Suprapubic skin (tissue), 4 donors: ENCODE data around the gene GAN.

Experiments
- EP300 ChIP-seq: sonication (generic); formaldehyde crosslinking; IDR thresholded peaks from one replicate; pipeline ENCODE4 v1.6.1; 2017; ENCODE audit warnings: antibody characterized with exemption
- POLR2A ChIP-seq, 2 donors: fragments of 450-650 bp; IDR thresholded peaks; one replicate each; pipeline ENCODE4 v1.6.1; 2017; ENCODE audit warnings: antibody characterized with exemption in 2 of 2, mild to moderate bottlenecking in 2 of 2, moderate library complexity in 2 of 2
- POLR2AphosphoS5 ChIP-seq, 3 donors: sonication (generic); formaldehyde crosslinking; IDR thresholded peaks; one replicate each; pipeline ENCODE4 v1.6.1; 2017; ENCODE audit warnings: antibody characterized with exemption in 3 of 3
- TF ChIP-seq, protein P1 (sequence below), 2 donors: fragments of 200-600 bp in 1 of 2; fragments of 450-650 bp in 1 of 2; sonication (generic) in 1 of 2; IDR thresholded peaks; one replicate each; pipeline ENCODE4 v1.5.1; 2016 to 2019; ENCODE audit warnings: antibody characterized with exemption in 2 of 2, mild to moderate bottlenecking in 1 of 2, moderate library complexity in 1 of 2

DNA sequence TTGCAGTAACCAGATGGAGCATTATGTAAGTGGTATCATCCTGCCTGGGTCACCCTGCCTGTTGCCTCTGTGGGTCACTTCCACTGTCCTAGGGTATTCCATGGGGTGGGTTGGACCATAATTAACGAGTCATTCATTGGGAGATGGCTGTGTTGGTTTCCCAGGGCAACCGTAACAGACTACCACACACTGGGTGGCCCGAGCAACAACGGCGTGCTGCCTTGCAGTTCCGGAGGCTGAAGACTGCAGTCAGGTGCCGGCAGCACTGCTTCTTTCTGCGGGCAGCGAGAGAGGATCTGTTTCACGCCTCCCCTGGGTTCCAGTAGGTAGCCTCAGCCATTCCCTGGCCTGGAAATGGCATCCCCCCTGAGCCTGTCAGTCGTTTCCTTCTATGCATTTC is 101.0 kb downstream of the GAN start:
- TF ChIP-seq, protein P1, sequence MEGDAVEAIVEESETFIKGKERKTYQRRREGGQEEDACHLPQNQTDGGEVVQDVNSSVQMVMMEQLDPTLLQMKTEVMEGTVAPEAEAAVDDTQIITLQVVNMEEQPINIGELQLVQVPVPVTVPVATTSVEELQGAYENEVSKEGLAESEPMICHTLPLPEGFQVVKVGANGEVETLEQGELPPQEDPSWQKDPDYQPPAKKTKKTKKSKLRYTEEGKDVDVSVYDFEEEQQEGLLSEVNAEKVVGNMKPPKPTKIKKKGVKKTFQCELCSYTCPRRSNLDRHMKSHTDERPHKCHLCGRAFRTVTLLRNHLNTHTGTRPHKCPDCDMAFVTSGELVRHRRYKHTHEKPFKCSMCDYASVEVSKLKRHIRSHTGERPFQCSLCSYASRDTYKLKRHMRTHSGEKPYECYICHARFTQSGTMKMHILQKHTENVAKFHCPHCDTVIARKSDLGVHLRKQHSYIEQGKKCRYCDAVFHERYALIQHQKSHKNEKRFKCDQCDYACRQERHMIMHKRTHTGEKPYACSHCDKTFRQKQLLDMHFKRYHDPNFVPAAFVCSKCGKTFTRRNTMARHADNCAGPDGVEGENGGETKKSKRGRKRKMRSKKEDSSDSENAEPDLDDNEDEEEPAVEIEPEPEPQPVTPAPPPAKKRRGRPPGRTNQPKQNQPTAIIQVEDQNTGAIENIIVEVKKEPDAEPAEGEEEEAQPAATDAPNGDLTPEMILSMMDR (IDR thresholded peaks at IDR 0.05): no peak
- TF ChIP-seq POLR2A (IDR thresholded peaks at IDR 0.05): no peak
- no peak for TF ChIP-seq POLR2AphosphoS5 (IDR thresholded peaks at IDR 0.05)
- TF ChIP-seq EP300: no peak
